NCI-H1105 treated with DMSO at 0.1 percent for 48 hours (cell line): Measurements from ENCODE around the gene TBX20.
"Not testable (repeated sequence)": the region's sequence is repeated elsewhere in the genome, so short reads cannot be mapped to it uniquely, and the experiment has no call there.

Experiments used
- DNase-seq: peaks from one replicate; lab custom pipeline; 2025; lab: John Stamatoyannopoulos, UW

TBX20 gene

DNA sequence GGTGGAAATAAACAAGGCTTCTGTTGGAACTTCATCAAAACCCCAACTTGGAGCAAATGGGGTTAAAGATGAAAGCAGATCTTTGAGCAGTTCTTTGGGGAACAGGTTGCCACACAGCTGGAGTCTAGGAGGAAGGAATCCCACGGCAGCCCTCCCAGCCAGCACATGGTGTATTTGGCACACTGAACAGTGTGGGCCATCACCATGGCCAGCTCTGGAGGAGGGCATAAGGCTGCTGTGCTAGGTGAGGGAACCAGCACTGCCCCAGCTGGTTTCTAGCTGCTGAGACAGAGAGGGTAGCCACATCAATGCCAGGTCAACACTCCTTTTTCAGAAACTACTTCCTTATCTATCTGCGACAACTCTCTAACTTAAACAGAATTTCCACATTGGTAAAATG is 33.7 kb downstream of the TBX20 start:
- DNase-seq: not testable (repeated sequence)

DNA sequence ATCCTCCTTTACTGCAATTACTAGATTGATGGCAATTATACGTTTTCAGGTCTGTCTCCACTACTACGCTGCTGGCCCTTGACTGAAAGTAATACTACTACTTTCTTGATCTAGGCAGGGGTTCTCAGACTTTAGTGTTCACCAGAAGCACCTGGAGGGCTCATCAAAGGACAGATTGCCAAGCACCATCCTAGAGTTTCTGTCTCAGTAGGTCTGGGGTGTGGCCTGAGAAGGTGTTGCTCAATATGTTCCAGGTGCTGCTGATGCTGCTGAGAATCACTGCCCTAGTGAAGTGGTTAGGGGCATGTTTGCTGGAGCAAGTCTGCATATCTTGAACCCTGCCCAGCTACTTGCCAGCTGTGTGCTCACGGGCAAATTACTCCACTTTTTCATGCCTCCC is 37.9 kb downstream of the TBX20 start:
- not testable (repeated sequence) for DNase-seq

DNA sequence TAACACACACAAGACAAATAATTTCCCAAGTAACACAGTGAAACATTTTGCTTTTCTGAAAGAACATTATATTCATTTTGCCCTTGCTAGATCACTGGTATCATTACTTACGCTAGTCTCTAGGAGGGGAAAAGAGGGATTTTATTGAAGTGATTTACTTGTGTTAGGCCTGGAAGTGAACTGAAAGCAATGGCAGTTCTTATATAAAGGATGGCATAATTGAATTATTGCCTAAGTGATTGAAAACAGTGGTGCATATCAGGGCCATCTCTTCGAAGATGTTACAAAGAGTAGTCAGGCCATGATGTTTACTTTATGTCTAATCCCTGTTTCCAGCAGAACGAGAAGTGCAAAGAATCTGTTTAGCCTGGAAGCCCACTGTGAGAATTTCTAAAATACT is 38.8 kb downstream of the TBX20 start:
- DNase-seq: not testable (repeated sequence)

DNA sequence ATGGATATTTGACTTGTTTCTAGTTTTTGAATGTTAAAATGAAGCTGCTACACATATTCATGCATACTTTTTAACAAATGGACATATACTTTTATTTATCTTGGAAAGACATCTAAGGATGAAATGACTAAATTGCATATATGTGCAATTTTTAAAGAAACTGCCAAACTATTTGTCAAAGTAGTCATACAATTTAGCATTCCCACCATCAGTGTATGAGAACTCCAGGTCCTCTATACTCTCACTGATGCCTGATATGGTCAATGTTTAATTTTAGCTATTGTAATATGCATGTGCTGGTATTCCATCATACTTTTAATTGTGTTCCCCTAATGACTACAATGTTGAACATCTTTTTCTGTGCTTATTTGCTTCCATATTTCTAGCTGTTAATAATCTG is 47.0 kb downstream of the TBX20 start:
- not testable (repeated sequence) for DNase-seq

DNA sequence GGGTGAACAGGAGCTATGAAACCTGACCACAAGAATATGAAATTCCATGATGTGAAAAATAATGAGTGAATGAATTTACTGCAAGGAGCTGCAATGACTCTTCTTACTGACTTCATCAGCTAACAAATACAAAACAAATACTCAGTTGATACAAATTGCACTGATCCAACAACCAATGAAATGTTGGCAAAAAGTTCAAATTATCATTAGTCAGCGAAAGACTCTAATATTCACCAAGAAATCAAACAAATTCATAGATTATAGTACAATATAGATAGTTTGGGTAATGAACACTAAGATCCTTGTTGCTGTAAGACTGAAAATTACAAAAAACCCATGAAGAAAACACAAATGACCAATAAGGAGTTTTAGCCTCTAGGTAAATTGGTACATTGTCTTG is 49.0 kb downstream of the TBX20 start:
- DNase-seq: not testable (repeated sequence)

DNA sequence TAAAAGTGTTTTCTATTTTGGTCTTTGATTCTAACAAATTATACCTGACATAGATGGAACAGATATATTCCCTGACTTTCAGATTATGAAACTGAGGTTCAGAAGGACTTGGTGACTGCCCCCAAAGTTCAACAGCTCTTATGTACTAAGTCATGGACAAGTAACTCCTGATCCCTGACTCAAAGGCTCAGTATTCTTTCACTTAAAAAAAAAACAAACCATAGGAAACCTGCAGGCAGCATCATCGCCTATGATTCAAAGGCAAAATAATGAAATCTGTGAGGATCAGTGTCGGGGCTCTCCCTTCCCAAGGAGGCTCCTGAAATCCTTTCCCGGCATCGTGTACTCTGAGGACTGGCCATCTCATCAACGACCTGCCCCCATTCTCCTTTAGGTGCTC is 49.9 kb downstream of the TBX20 start:
- DNase-seq: not testable (repeated sequence)

DNA sequence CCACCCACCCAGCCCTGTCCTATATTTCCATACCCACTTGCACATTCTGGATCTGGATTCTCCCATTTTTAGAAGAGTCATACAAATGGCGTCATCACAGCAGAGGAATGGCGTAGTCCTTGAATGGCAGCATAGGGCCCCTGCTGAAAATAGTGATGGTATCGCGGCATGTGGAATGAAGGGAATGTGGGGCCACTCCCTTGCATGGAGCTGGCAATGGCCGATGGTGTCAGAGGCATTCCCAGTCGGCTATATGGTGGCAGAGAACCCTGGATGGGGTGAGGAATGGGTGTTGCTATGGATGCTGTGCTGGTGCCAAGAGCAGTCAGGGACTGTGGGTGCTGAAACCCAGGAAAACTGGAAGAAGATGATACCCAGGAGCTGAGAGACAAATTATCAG is 51.5 kb downstream of the TBX20 start:
- DNase-seq: not testable (repeated sequence)

- DNase-seq: peak; percentile 52
These were observed 53.7 kb downstream of the TBX20 start for GRCh38 chr7:35200170-35200569.

- not testable (repeated sequence) for DNase-seq
These were observed 55.3 kb downstream of the TBX20 start for GRCh38 chr7:35198370-35199140.

GRCh38 chr7:35191571-35191970 is 62.3 kb downstream of the TBX20 start:
- DNase-seq: not testable (repeated sequence)

GRCh38 chr7:35190146-35190773 is 63.6 kb downstream of the TBX20 start:
- not testable (repeated sequence) for DNase-seq

- DNase-seq: peak; percentile 44
These were observed 67.1 kb downstream of the TBX20 start for GRCh38 chr7:35186751-35187150.

DNA sequence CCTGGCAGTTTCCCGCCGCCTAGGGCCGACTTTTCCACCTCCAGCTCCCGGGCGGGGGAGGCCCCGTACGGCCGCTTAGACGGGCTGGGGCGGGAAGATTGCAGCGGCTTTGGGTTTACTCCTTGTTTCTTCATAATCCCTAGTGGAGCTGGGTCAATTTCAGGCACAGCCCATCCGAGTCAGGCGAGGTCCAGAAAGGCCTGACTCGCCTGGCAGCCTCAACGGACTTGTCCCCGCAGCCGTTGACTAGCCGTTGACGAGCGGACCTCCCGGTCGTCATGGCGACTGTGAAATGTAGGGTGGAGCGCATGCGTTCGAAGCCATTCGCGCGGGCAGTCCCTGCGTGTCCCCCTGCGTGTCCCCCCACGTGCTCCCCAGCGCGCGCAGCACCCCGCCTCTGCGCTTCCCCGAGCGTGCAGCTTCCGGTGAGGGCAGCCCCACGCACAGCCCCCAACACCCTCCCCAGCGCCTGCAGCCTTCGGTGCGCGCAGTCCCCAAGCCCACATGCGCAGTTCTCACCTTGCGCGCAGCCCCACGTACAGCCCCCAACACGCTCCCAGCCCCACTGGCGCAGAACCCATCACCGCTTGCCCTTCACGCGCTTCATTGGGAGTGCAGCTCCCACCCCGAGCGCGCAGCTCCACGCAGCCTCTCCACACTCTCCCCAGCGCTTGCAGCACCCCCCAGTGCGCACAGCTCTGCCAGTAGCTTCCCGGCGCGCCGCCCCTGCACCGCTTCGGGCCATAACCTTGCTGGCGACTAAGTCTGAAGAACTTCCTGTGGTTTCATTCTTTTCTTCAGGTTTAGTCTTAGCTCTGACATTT is 67.8 kb downstream of the TBX20 start:
- DNase-seq: peak; percentile 73

DNA sequence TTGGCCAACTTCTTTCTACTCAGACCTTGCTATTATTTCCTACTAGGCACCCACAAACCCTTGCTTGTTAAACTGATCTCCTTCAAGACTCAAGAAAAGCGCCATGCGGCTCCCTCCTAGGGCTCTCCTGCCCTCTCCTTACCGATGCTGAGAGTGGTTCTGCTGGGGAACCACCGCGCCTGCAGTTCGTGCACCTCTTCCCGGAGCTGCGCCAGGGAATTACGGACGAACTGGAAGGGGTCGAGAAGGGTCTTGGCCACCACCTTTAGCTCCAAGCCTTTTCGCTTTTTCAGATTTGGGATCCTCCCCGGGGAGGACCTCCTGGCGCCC is 68.4 kb downstream of the TBX20 start:
- DNase-seq: not testable (repeated sequence)

GRCh38 chr7:35184961-35185360 is 68.9 kb downstream of the TBX20 start:
- not testable (repeated sequence) for DNase-seq

DNA sequence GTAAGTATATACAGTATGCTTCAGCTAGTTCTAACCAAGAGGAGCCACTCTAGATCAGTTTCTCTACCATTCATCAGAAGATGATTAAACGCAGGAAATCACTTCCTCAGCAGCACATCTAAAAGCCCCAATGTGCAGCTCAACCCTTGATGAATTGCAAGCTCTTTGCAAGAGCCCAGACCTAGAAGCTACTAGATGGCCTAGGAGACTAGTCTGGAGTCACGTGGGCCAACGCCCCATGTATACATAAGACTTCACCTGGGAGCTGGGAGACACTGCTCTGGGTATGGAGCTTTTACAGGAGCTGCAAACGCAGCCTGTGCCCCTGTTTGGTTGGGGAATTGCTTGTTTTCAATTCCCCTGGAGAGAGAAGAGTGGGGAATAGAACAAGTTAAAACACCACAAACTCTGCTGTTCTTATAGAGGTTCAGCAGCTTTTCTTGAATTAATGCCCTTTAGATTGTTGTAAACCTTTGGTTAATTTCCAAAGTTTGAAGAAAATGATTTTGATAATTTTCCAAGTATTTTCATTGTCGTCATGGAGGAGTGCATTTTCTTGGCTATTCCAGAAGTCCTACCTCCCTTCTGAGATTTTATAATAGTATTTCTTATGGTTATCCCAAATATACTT is 69.9 kb downstream of the TBX20 start:
- DNase-seq: not testable (repeated sequence)

DNA sequence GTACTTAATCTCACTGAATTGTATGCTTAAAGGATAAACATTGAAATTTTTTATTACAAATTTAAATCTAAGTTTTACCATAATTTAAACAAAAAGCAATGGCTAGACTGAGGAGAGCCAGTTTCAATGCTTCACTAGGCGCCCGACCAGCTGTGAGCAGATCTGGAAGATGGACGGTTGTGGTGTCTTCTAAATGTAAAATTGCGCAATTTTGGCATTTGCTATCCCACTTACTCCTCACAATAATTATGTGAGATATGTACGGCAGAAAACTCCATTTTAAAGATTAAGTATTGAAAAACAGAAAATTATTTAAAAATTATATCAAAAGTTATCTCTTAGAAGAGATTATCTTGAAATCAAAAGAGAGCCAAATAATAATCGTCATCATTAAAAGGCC is 73.2 kb downstream of the TBX20 start:
- DNase-seq: not testable (repeated sequence)

- DNase-seq: not testable (repeated sequence)
These were observed 80.7 kb downstream of the TBX20 start for GRCh38 chr7:35173176-35173575.

DNA sequence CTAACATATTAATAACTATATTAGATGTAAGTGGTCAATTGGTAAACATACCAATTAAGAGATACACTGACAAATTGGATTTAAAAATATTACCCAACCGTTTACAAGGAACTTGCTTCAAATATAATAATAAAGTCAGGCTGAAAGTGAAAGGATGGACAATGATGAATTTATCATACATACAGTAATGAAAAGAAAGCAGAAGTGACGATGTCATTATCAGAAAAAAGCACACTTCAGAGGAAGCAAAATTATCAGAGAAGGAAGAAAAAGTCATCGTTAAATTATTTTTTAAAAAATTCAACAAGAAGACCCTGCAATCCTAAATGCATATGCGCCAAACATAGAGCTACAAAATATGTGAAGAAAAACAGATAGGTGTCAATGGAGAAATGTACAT is 81.8 kb downstream of the TBX20 start:
- not testable (repeated sequence) for DNase-seq

DNA sequence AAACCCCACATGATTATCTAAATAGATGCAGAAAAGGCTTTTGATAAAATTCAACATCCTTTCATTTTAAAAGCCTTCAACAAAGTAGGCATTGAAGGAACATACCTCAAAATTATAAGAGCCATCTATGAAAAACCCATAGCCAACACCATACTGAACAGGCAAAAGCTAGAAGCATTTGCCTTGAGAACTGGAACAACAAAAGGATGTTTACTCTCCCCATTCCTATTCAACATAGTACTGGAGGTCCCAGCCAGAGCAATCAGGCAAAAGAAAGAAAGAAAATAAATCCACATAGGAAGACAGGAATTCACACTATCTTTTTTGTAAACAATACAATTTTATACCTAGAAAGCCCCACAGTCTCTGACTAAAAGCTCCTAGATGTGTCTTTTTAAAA is 86.2 kb downstream of the TBX20 start:
- not testable (repeated sequence) for DNase-seq

DNA sequence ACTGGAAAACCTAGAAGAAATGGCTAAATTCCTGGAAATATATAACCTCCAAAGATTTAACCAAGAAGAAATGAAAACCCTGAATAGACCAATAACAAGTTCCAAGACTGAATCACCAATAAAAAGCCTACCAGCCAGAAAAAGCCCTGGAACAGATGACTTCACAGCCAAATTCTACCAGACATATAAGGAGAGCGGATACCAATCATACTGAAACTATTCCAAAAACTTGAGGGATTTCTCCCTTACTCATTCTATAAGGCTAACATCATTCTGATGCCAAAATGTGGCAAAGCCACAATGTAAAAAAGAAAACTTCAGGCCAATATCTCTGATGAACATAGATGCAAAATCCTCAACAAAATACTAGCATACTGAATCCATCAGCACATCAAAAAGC is 86.7 kb downstream of the TBX20 start:
- DNase-seq: not testable (repeated sequence)

DNA sequence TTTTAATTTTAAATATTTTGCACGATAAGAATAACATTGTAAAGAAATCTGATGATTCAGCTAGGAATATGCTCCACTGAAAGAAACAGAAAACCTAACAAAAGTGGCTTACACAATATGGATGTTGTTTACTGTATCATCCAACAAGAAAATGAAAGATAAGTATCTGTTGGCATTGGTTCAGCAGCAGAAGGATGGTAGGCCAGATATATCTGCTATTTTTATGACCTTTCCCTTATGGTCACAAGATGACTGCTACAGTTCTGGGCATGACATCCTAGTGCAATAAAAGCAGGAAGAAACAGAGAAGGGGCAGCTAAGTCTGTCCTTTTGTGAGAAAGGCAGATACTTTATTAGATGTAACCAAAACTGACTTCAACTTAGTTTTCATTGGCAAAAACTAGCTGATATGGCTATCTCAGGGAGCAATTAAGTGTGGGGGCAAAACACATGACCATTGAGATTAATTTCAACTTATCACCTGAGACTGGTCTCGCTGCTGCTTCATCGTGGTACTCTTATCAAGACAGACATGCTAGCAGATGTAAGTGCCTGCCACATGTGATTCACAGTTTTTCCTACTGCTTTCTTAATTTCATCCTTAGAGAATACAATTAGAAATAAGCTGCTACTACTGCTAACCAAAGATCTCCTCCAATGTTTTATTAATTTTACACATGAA is 92.7 kb downstream of the TBX20 start:
- DNase-seq: peak; percentile 28
